H1 (cell line): ENCODE data around the gene CRYBG1. TPM values are rescaled to one million over a fixed set of nuclear protein-coding genes. Genes with fewer than 3 reads are reported as not detected.

ENCODE experiments used
- polyA plus RNA-seq, 7 experiments: library from polyadenylated mRNA; depleted of rRNA in 3 of 7; stranded (reverse) in 5 of 7; unstranded in 2 of 7; fragments of >200 nt in 5 of 7; fragments of 200-250 nt in 2 of 7; gene quantifications; 1 replicate in 5 of 7; 2 replicates in 1 of 7; 4 replicates in 1 of 7; pipeline versions ENCODE4 v1.2.1 to v1.2.3, GENCODE V29; 2011 to 2013; ENCODE audit warnings: missing spikeins in 2 of 7, mixed read lengths in 2 of 7
- total RNA-seq: library from RNA; stranded (reverse); fragmentation: NEBNext Ultra II Directional; extraction: Animal tissue kit (Norgen Biotek cat#: 25700); gene quantifications from 2 replicates; pipeline ENCODE4 v1.2.1, GENCODE V29; 2021
- TF ChIP-seq, protein P1 (sequence below), 3 experiments: IDR thresholded peaks; 1 replicate in 2 of 3; 2 replicates in 1 of 3; pipeline versions ENCODE4 v1.5.1 to v1.6.1; 2011; ENCODE audit warnings: low read length in 3 of 3, mild to moderate bottlenecking in 3 of 3, inconsistent platforms in 2 of 3, low read depth in 1 of 3, moderate library complexity in 1 of 3; ENCODE audit not compliant: insufficient read depth in 1 of 3; ENCODE audit errors: control extremely low read depth in 1 of 3

The CRYBG1 gene
- total and polyA plus RNA-seq, 2 of the 8 experiments (the other 6 are each of a cell fraction or from before 2014, with no cell fraction given): 2.2 to 11.6 TPM

DNA sequence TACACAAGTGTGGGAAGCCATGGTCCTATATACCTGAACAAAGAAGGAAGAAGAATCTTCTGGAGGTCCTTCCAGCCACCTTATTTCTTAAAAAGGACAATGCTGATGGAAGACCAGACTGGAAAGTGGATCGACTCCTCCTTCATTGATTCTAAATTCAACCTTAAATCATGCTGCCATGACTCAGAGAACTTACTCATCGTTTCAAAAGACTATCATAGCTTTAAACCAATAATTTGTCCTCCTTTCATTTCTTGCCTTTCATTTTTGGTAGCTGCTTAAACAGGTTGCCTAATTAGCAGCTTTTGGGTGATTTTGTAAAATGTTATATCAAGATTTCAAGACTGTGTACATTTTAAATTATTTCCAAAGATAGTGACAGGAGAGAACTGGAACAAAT, 208.0 kb downstream of the CRYBG1 start (continued):
- TF ChIP-seq, protein P1, sequence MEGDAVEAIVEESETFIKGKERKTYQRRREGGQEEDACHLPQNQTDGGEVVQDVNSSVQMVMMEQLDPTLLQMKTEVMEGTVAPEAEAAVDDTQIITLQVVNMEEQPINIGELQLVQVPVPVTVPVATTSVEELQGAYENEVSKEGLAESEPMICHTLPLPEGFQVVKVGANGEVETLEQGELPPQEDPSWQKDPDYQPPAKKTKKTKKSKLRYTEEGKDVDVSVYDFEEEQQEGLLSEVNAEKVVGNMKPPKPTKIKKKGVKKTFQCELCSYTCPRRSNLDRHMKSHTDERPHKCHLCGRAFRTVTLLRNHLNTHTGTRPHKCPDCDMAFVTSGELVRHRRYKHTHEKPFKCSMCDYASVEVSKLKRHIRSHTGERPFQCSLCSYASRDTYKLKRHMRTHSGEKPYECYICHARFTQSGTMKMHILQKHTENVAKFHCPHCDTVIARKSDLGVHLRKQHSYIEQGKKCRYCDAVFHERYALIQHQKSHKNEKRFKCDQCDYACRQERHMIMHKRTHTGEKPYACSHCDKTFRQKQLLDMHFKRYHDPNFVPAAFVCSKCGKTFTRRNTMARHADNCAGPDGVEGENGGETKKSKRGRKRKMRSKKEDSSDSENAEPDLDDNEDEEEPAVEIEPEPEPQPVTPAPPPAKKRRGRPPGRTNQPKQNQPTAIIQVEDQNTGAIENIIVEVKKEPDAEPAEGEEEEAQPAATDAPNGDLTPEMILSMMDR (IDR thresholded peaks at IDR 0.05; ENCODE audit: control extremely low read depth in 1 of 3, insufficient read depth in 1 of 3, low read depth in 1 of 3, low read length in 3 of 3): no peak
